Measurements from ENCODE around the gene PITX2. TPM values are rescaled to one million over a fixed set of nuclear protein-coding genes. Genes with fewer than 3 reads are reported as not detected.
A peak's percentile ranks its signal among the peaks of the same experiment; 100 is the strongest.

PITX2 gene
- total RNA-seq, 4 donors from 2014 or later: not detected

GRCh38 chr4:110636171-110636679 is 13.3 kb upstream of the PITX2 start:
- H3K27me3 ChIP-seq: peaks cover 17 to 100% of the 10 kb centered on the region in 2 donors
- peak overlapping the region in 1 of 4 donors; percentile 38 for H3K4me3 ChIP-seq
- H3K36me3 ChIP-seq: no peaks in the 10 kb centered on the region
- H3K9me3 ChIP-seq: no peaks in the 10 kb centered on the region
- TF ChIP-seq CTCF (IDR thresholded peaks at IDR 0.05): no peak
- TF ChIP-seq POLR2A (IDR thresholded peaks at IDR 0.05): no peak
- TF ChIP-seq EP300 (IDR thresholded peaks at IDR 0.05): no peak
- H3K27ac ChIP-seq: no peak overlapping the region
- peaks cover 0 to 46% (median 17%) of the 10 kb centered on the region in 4 donors for H3K4me1 ChIP-seq
- 10% methylated on average over 12 of the region's 12 CpGs for WGBS, 2 donors
- DNase-seq (ENCODE audit: low spot score in 2 of 2): no peak

- Histone ChIP-seq H3K27me3 (peaks cover 17 to 100% of the 10 kb centered on the region in 2 donors), H3K4me1 (peaks cover 0 to 55% (median 20%) of the 10 kb centered on the region in 4 donors), H3K9me3 (no peaks in the 10 kb centered on the region), H3K36me3 (no peaks in the 10 kb centered on the region), H3K27ac (no peak overlapping the region), H3K4me3 (no peak overlapping the region)
- 19 to 22% methylated on average over 7 of the region's 7 CpGs for WGBS, 2 donors
- no peak for TF ChIP-seq CTCF (IDR thresholded peaks at IDR 0.05)
- no peak for TF ChIP-seq POLR2A (IDR thresholded peaks at IDR 0.05)
- DNase-seq (ENCODE audit: low spot score in 2 of 2): no peak
Observed at GRCh38 chr4:110635163-110635865, 12.4 kb upstream of the PITX2 start.

- TF ChIP-seq EP300 (IDR thresholded peaks at IDR 0.05) (no peak), CTCF (IDR thresholded peaks at IDR 0.05) (no peak), POLR2A (IDR thresholded peaks at IDR 0.05) (no peak)
- Histone ChIP-seq H3K27ac (no peak overlapping the region), H3K4me3 (no peak overlapping the region)
Observed at GRCh38 chr4:110634350-110635162, 11.7 kb upstream of the PITX2 start.

GRCh38 chr4:110633358-110634341 is 10.8 kb upstream of the PITX2 start:
- Histone ChIP-seq H3K9me3 (no peaks in the 10 kb centered on the region), H3K4me3 (no peak overlapping the region), H3K36me3 (no peaks in the 10 kb centered on the region), H3K27me3 (peaks cover 17 to 100% of the 10 kb centered on the region in 2 donors), H3K27ac (no peak overlapping the region), H3K4me1 (peaks cover 0 to 70% (median 21%) of the 10 kb centered on the region in 4 donors)
- DNase-seq (ENCODE audit: low spot score in 2 of 2): no peak
- WGBS, 2 donors: 6 to 11% methylated on average over 58 to 59 of the region's 59 CpGs
- no peak for TF ChIP-seq EP300 (IDR thresholded peaks at IDR 0.05)
- TF ChIP-seq CTCF (IDR thresholded peaks at IDR 0.05): no peak
- no peak for TF ChIP-seq POLR2A (IDR thresholded peaks at IDR 0.05)

More at GRCh38 chr4:110634350-110635162, 11.7 kb upstream of the PITX2 start:
- no peaks in the 10 kb centered on the region for H3K9me3 ChIP-seq
- DNase-seq (ENCODE audit: low spot score in 2 of 2): no peak
- H3K27me3 ChIP-seq: peaks cover 17 to 100% of the 10 kb centered on the region in 2 donors
- no peaks in the 10 kb centered on the region for H3K36me3 ChIP-seq
- peaks cover 0 to 61% (median 21%) of the 10 kb centered on the region in 4 donors for H3K4me1 ChIP-seq
- 30 to 32% methylated on average over 11 of the region's 11 CpGs for WGBS, 2 donors
